GM19372 (cell line): ENCODE measurements around the gene TPK1.
"Not testable (repeated sequence)": the region's sequence is repeated elsewhere in the genome, so short reads cannot be mapped to it uniquely, and the experiment has no call there.

Source experiments
- ATAC-seq: cut with Tn5 transposase; IDR thresholded peaks from one replicate; pipeline ENCODE4 v1.9.1; 2021; ENCODE audit warnings: mild to moderate bottlenecking, low read depth, moderate library complexity; ENCODE audit not compliant: unreplicated experiment

Gene TPK1

DNA sequence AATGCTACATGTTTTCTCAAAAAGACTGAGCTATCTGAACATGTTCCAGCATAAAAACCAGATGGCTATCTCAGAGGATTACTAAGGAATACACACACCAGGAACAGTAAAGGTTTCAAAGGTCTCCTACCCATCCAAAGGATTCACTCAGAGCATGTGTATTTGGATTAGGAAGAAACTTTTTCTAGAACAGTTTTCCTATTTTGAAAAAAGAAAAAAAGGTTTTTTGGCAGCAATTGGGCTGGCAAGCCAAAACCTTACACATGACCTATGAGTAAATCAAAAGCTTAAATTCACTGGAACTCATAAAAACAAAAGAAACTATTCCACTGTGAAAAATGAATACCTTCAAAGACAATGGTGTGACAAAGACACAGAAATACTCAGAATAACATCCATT lies 9.6 kb downstream of the TPK1 start:
- no peak for ATAC-seq

GRCh38 chr7:144824360-144824759 lies 11.5 kb downstream of the TPK1 start:
- ATAC-seq = no peak

GRCh38 chr7:144822223-144822622 lies 13.6 kb downstream of the TPK1 start:
- ATAC-seq = no peak

GRCh38 chr7:144821067-144821466 lies 14.8 kb downstream of the TPK1 start:
- ATAC-seq = peak; percentile 45

DNA sequence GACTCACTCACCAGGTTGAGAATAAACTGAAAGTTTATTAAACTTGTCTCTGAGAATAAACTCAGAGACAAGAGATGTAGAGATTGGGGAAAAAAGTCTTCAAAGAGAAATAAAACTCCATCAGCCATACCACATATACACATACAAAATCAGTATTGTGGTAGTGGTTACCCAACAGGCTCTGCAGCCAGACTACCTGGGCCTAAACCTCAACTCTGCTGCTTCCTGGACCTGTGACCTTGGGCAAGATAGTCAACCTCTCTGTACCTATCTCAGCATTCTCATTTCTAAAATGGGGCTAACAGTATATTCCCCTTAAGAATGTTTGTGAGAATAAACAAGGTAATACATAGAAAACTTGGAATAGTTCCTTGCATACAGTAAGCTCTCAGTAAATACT lies 15.3 kb downstream of the TPK1 start:
- no peak for ATAC-seq

GRCh38 chr7:144819566-144819965 lies 16.3 kb downstream of the TPK1 start:
- no peak for ATAC-seq

DNA sequence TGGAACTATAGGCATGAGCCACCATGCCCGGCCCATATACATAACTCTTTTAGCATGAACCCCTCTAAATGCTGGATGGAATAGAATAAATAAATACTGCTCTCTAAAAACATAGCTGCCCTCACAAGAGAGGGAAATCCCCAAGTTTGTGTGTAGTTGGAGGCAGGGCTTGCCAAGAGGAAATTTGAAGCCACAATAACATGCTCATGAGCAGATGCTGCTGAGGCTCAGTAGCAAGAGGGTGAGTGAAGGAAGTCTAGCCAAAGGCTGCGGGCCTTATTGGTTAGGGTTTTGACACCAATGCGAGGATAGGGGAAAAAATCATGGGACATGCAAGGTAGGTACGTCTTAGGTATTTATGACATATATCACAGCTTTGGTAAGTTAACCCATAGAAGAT lies 17.3 kb downstream of the TPK1 start:
- ATAC-seq = peak; percentile 76

DNA sequence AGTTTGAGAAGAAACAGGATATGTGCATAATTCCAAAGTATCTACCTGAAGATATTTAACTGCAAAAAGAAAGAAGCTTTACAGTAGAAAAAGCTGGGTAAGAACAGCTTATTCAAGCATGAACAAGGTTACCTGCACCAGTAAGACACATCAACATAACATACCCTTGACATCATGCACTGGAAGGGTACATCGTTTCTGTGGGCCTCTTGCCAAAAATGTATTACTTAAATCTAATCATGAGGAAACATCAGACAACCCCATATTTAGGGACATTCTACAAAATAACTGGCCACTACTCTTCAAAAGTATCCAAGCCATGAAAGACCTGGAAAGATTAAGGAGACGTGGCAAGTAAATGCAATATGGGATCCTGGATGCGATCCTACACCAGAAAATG lies 18.9 kb downstream of the TPK1 start:
- no peak for ATAC-seq

GRCh38 chr7:144814299-144814698 lies 21.6 kb downstream of the TPK1 start:
- ATAC-seq = no peak

DNA sequence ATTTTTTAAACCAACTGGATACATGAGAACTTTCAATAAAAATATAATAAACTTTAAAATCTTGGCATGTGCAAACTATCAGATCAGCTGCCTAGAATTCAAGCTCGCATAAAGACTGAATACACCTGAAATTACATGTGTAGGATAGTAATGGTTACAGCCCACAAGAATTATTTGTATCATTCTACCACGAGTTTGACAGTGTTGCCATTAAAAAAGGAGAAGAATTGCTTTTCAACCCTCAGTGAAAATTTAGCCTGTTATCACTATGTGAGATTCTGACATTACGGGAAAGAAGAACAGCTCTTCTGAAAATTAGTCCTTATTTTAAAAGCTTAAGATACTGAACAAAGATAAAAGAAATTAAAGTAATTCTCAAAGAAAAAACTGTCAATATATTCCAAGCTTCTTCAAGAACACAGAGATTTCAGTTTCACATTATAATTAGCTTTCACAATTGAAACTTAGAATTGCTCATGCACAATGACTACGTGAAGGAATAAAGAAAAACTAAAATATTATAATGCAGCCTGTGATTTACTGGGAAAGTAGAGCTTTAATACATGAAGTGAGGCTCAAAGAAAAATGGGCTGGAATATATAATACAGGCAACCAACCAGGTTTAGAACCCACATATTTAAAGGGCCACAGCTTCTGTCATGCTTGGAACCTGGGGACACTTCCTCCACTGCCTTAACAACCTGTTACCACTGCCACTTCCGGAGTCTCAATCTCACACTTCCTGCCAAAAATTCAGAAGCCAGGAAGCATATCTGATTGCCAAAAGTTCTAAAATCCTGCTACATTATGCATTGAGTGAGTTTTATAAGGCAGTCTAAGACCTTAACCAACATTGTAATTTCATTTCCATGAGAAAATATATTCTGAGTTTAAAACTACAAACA lies 23.2 kb downstream of the TPK1 start:
- peak; percentile 90 for ATAC-seq

- ATAC-seq = no peak
Observed at GRCh38 chr7:144805627-144806239, 30.1 kb downstream of the TPK1 start.

- not testable (repeated sequence) for ATAC-seq
Observed at GRCh38 chr7:144800678-144801436, 35.0 kb downstream of the TPK1 start.

DNA sequence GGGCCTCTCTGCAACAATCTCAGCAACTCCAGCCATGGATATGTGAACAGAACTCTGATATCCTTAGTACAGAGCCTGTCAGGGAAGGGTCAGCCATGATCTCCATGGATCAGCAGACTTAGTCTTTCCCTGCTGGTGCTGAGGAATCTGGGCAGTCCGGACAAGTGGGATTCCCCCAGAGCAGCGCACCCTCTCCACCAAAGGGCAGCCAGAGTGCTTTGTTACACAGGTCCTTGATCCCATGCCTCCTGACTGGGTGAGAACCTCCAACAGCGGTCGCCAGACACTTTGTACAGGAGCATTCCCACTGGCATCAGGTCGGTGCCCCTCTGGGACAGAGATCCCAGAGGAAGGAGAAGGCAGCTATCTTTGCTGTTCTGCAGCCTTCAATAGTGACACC lies 38.9 kb downstream of the TPK1 start:
- no peak for ATAC-seq

- no peak for ATAC-seq
Observed at GRCh38 chr7:144792050-144792449, 43.8 kb downstream of the TPK1 start.

GRCh38 chr7:144791488-144791887 lies 44.4 kb downstream of the TPK1 start:
- no peak for ATAC-seq

DNA sequence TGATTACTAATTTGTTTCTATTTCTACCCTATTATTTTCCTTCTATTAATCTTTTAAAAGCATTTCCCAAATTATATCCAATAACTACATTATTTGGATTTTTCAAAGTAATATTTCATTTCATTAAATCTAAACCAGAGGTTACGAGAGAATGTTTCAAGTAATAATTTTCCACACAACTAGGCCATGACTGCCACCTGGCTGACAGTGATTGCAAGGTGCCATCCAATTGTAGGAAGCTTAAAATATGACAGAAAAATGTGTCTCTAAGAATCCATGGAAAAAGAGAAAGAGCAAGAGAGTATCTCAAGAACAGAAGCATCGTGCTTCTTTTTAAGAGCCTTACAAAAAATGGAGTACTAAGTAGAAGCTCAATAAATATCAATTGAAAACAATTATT lies 48.7 kb downstream of the TPK1 start:
- ATAC-seq = no peak

- ATAC-seq = peak; percentile 66
Observed at GRCh38 chr7:144786522-144786921, 49.3 kb downstream of the TPK1 start.

- ATAC-seq = no peak
Observed at GRCh38 chr7:144786079-144786478, 49.8 kb downstream of the TPK1 start.

- ATAC-seq = no peak
Observed at GRCh38 chr7:144785521-144785920, 50.3 kb downstream of the TPK1 start.

DNA sequence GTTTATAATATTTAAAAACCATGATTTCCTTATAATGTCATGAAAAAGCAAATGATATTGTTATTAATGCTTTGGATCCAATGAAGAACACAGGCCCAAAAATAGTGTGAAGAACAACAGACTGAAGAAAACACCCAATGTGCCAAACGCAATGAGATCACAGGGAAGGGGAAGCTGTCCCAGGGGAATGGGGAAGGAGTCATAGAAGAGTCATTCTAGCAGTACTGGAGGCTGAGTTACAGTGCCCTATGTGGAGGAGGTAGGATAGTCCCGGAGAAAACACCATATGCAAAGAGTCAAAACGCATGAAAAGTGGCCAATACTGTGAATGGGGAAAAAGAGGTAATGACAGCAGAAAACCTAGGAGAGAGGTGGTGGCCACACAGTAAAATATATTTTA lies 50.9 kb downstream of the TPK1 start:
- ATAC-seq = no peak

DNA sequence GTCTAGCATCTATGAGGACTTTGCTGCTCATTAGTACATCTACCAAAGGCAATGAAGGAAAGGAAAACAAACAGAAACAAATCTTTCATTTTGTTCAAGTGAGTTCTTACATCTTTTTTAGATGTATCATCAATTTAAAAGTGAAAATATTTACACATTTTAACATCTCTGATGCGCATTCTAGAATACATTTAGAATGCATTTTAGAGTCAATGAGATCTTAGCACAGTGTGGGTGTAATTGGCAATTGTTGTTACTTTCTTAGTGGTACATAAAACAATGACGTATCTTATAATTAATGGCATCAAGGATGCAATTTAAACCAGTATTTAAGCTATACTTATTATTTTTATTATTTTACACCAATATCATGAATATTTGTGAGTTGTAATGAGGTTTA lies 51.4 kb downstream of the TPK1 start:
- ATAC-seq = no peak
